GM12878 (cell line): ENCODE measurements around the gene CCL7.

ENCODE experiments used
- ATF3 ChIP-seq: IDR thresholded peaks from 2 replicates; pipeline ENCODE4 v1.6.1; 2011; ENCODE audit warnings: low read depth, mild to moderate bottlenecking, low read length, moderate library complexity, borderline replicate concordance; ENCODE audit errors: extremely low read depth
- CTCF ChIP-seq, 3 experiments: IDR thresholded peaks in 2 of 3; conservative IDR thresholded peaks in 1 of 3; 2 replicates each; pipeline ENCODE4 v1.5.1; 2011; ENCODE audit warnings: low read depth in 3 of 3, low read length in 3 of 3, mild to moderate bottlenecking in 3 of 3, control low read depth in 2 of 3, moderate library complexity in 2 of 3, inconsistent platforms in 1 of 3, mixed read lengths in 1 of 3; ENCODE audit not compliant: control insufficient read depth in 2 of 3, insufficient read depth in 1 of 3; ENCODE audit errors: extremely low read depth in 1 of 3
- EED ChIP-seq: sonication (generic); IDR thresholded peaks from 2 replicates; pipeline ENCODE4 v1.6.1; 2016; ENCODE audit warnings: antibody characterized with exemption, low read depth
- POLR2A ChIP-seq: IDR thresholded peaks from 2 replicates; pipeline ENCODE4 v1.6.1; 2011; ENCODE audit warnings: low read depth, mild to moderate bottlenecking, low read length
- SRF ChIP-seq, 2 experiments: IDR thresholded peaks; 2 replicates each; pipeline ENCODE4 v1.6.1; 2011; ENCODE audit warnings: low read depth in 2 of 2, low read length in 2 of 2, mild to moderate bottlenecking in 1 of 2, moderate library complexity in 1 of 2
- TF ChIP-seq, protein P1 (sequence below): IDR thresholded peaks from 2 replicates; pipeline ENCODE4 v1.6.1; 2012; ENCODE audit warnings: low read depth, low read length, improper control_type of control experiment

DNA sequence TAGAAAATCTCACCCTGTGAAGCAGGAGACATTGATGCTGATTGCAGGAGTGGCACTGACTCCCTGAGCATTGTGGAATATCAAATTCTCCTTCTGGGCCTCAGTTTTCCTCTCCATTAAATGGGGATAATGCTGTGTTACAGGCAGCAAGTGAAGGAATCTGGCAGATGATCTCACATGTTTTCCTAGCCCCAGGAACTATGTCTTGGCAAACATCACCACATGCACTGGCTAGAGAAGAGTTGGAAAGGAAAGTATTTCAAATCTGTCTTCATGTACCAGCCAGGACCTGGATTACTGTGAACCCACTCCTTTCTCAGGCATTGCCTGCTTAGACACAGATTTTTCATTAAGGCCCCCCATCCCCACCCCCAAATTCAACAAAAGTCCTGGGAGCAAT, 35.6 kb downstream of the CCL7 start:
- TF ChIP-seq POLR2A: no peak
- TF ChIP-seq ATF3: no peak
- no peak for TF ChIP-seq EED
- TF ChIP-seq, protein P1, sequence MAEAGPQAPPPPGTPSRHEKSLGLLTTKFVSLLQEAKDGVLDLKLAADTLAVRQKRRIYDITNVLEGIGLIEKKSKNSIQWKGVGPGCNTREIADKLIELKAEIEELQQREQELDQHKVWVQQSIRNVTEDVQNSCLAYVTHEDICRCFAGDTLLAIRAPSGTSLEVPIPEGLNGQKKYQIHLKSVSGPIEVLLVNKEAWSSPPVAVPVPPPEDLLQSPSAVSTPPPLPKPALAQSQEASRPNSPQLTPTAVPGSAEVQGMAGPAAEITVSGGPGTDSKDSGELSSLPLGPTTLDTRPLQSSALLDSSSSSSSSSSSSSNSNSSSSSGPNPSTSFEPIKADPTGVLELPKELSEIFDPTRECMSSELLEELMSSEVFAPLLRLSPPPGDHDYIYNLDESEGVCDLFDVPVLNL: no peak
- TF ChIP-seq SRF (IDR thresholded peaks at IDR 0.05; ENCODE audit: low read depth in 2 of 2, low read length in 2 of 2): no peak
- TF ChIP-seq CTCF (IDR thresholded peaks at IDR 0.05 in 2 of 3, conservative IDR thresholded peaks at IDR 0.05 in 1 of 3; ENCODE audit: control insufficient read depth in 2 of 3, extremely low read depth in 1 of 3, insufficient read depth in 1 of 3, low read depth in 3 of 3, low read length in 3 of 3): no peak
